Vagina (tissue), 2 donors: ENCODE results near the gene KRT1. TPM values are rescaled to one million over a fixed set of nuclear protein-coding genes. Genes with fewer than 3 reads are reported as not detected.
A peak's percentile ranks its signal among the peaks of the same experiment; 100 is the strongest.

Experiments used
- DNase-seq, 2 donors: peaks; one replicate each; pipeline ENCODE4 v3.0.0-alpha.2; 2017; ENCODE audit errors: extremely low spot score in 2 of 2
- H3K27ac ChIP-seq: fragments of 200-600 bp; sonication (generic); one replicate; pipeline ENCODE4 v1.5.1; 2019
- H3K27me3 ChIP-seq: fragments of 200-600 bp; sonication (generic); one replicate; pipeline ENCODE4 v1.5.1; 2019
- H3K36me3 ChIP-seq, 2 donors: fragments of 200-600 bp; sonication (generic); one replicate each; pipeline ENCODE4 v1.5.1; 2017 to 2019
- H3K4me1 ChIP-seq: fragments of 200-600 bp; sonication (generic); one replicate; pipeline ENCODE4 v1.5.1; 2019
- H3K4me3 ChIP-seq, 2 donors: fragments of 200-600 bp; sonication (generic); 1 replicate in 1 of 2; 2 replicates in 1 of 2; pipeline ENCODE4 v1.5.1; 2016 to 2019
- H3K9me3 ChIP-seq: fragments of 200-600 bp; sonication (generic); one replicate; pipeline ENCODE4 v1.5.1; 2019
- CTCF ChIP-seq, 3 experiments: fragments of 450-650 bp in 2 of 3; fragments of 200-600 bp in 1 of 3; sonication (generic) in 1 of 3; IDR thresholded peaks; one replicate each; pipeline ENCODE4 v1.5.1; 2017 to 2019; ENCODE audit warnings: antibody characterized with exemption in 3 of 3, mild to moderate bottlenecking in 2 of 3, moderate library complexity in 2 of 3
- POLR2A ChIP-seq, 2 donors: fragments of 450-650 bp; IDR thresholded peaks; one replicate each; pipeline ENCODE4 v1.6.1; 2017; ENCODE audit warnings: antibody characterized with exemption in 2 of 2, mild to moderate bottlenecking in 2 of 2, moderate library complexity in 2 of 2
- POLR2AphosphoS5 ChIP-seq, 2 donors: sonication (generic); formaldehyde crosslinking; IDR thresholded peaks; one replicate each; pipeline ENCODE4 v1.9.0; 2017; ENCODE audit warnings: antibody characterized with exemption in 2 of 2, mild to moderate bottlenecking in 2 of 2, low read depth in 1 of 2; ENCODE audit not compliant: insufficient read depth in 1 of 2
- intact Hi-C: fragments of 100-400 bp; cut with DNase I; formaldehyde crosslinking; loops from one replicate; pipeline ENCODE4 v1.15.1; 2023
- total RNA-seq: library from RNA; depleted of rRNA; stranded (reverse); fragments of >200 nt; gene quantifications from one replicate; pipeline ENCODE4 v1.2.3, GENCODE V29; 2016

KRT1 gene
- total RNA-seq, 1 donor from 2014 or later = 886 TPM

- intact Hi-C loops = no loop called here
- H3K27ac ChIP-seq = no peak overlapping the region
- no peaks in the 10 kb centered on the region for H3K36me3 ChIP-seq
- no peaks in the 10 kb centered on the region for H3K4me1 ChIP-seq
- no peaks in the 10 kb centered on the region for H3K9me3 ChIP-seq
- no peak overlapping the region for H3K4me3 ChIP-seq
- no peak for TF ChIP-seq POLR2A (IDR thresholded peaks at IDR 0.05)
- no peak for TF ChIP-seq CTCF (IDR thresholded peaks at IDR 0.05)
- no peak for TF ChIP-seq POLR2AphosphoS5 (IDR thresholded peaks at IDR 0.05; ENCODE audit: insufficient read depth in 1 of 2, low read depth in 1 of 2)
- peak; percentile 61 to 67 for DNase-seq
- H3K27me3 ChIP-seq = no peaks in the 10 kb centered on the region
Measured at GRCh38 chr12:52631264-52631663, 48.9 kb downstream of the KRT1 start.

- Histone ChIP-seq H3K36me3 (no peaks in the 10 kb centered on the region), H3K4me1 (no peaks in the 10 kb centered on the region), H3K9me3 (no peaks in the 10 kb centered on the region), H3K27me3 (no peaks in the 10 kb centered on the region), H3K4me3 (no peak overlapping the region), H3K27ac (no peak overlapping the region)
- no peak for TF ChIP-seq CTCF (IDR thresholded peaks at IDR 0.05)
- TF ChIP-seq POLR2AphosphoS5 (IDR thresholded peaks at IDR 0.05; ENCODE audit: insufficient read depth in 1 of 2, low read depth in 1 of 2) = no peak
- TF ChIP-seq POLR2A (IDR thresholded peaks at IDR 0.05) = no peak
- intact Hi-C loops = no loop called here
- peak in 1 of 2 donors; percentile 47 for DNase-seq
Measured at GRCh38 chr12:52630599-52631200, 49.5 kb downstream of the KRT1 start.

GRCh38 chr12:52630008-52630500 lies 50.2 kb downstream of the KRT1 start:
- intact Hi-C loops = no loop called here
- Histone ChIP-seq H3K27me3 (no peaks in the 10 kb centered on the region), H3K4me3 (no peak overlapping the region), H3K36me3 (no peaks in the 10 kb centered on the region), H3K27ac (no peak overlapping the region), H3K4me1 (no peaks in the 10 kb centered on the region), H3K9me3 (no peaks in the 10 kb centered on the region)
- DNase-seq = peak; percentile 72 to 90
- TF ChIP-seq CTCF (IDR thresholded peaks at IDR 0.05) (no peak), POLR2AphosphoS5 (IDR thresholded peaks at IDR 0.05; ENCODE audit: insufficient read depth in 1 of 2, low read depth in 1 of 2) (no peak), POLR2A (IDR thresholded peaks at IDR 0.05) (no peak)

- intact Hi-C loops = no loop called here
- Histone ChIP-seq H3K4me3 (no peak overlapping the region), H3K9me3 (no peaks in the 10 kb centered on the region), H3K36me3 (no peaks in the 10 kb centered on the region), H3K27me3 (no peaks in the 10 kb centered on the region), H3K4me1 (no peaks in the 10 kb centered on the region), H3K27ac (no peak overlapping the region)
- DNase-seq = peak; percentile 49 to 56
- no peak for TF ChIP-seq CTCF (IDR thresholded peaks at IDR 0.05)
- no peak for TF ChIP-seq POLR2A (IDR thresholded peaks at IDR 0.05)
- TF ChIP-seq POLR2AphosphoS5 (IDR thresholded peaks at IDR 0.05; ENCODE audit: insufficient read depth in 1 of 2, low read depth in 1 of 2) = no peak
Measured at GRCh38 chr12:52629281-52630007, 50.8 kb downstream of the KRT1 start.

GRCh38 chr12:52628841-52629240 lies 51.4 kb downstream of the KRT1 start:
- TF ChIP-seq CTCF (IDR thresholded peaks at IDR 0.05) = no peak

More at GRCh38 chr12:52628841-52629240, 51.4 kb downstream of the KRT1 start:
- Histone ChIP-seq H3K27me3 (no peaks in the 10 kb centered on the region), H3K9me3 (no peaks in the 10 kb centered on the region), H3K27ac (no peak overlapping the region), H3K36me3 (no peaks in the 10 kb centered on the region), H3K4me1 (no peaks in the 10 kb centered on the region), H3K4me3 (no peak overlapping the region)
- intact Hi-C loops = no loop called here
- peak; percentile 52 to 70 for DNase-seq
